ENCODE measurements around the gene AKNA.

GRCh38 chr9:114433720-114434255 is 46.0 kb upstream of the AKNA start:
- TF ChIP-seq CTCF (IDR thresholded peaks at IDR 0.05) (no peak), POLR2A (IDR thresholded peaks at IDR 0.05) (no peak)
